HCT116 (cell line): ENCODE data around the gene ARID5B. TPM values are rescaled to one million over a fixed set of nuclear protein-coding genes. Genes with fewer than 3 reads are reported as not detected.
A peak's percentile ranks its signal among the peaks of the same experiment; 100 is the strongest.

Source experiments
- ATAC-seq: fragments of 200-7000 bp; cut with Tn5 transposase; 2 replicates; pipeline ENCODE4 v1.9.1; 2020; ENCODE audit warnings: mild to moderate bottlenecking, moderate library complexity
- BruUV-seq: library from RNA; stranded (reverse); fragments of 400-500 nt; replicated peaks from 2 replicates; lab custom pipeline; 2021; lab: Mats Ljungman, UMichigan
- CTCF ChIA-PET: fragments of 300-600 bp; sonication (Branson Sonifier 250); formaldehyde crosslinking; loops from one replicate; lab custom pipeline; 2021; ENCODE audit warnings: antibody characterized with exemption; lab: Charles Lee
- POLR2A ChIA-PET: fragments of 300-600, 350-600 bp; sonication (Branson Sonifier 250); formaldehyde crosslinking; loops from one replicate; lab custom pipeline; 2021; ENCODE audit warnings: antibody characterized with exemption; lab: Charles Lee
- RAD21 ChIA-PET, 2 experiments: fragments of 300-600 bp; sonication (Branson Sonifier 250); formaldehyde crosslinking; loops; one replicate each; lab custom pipeline; 2023; ENCODE audit warnings: low total read pairs in 2 of 2; ENCODE audit not compliant: uncharacterized antibody in 2 of 2, unreplicated experiment in 2 of 2, low non-redundant PET in 1 of 2; lab: Charles Lee
- DNase-seq: peaks from one replicate; pipeline ENCODE4 v3.0.0-alpha.2; 2010; ENCODE audit warnings: low read depth, low spot score
- H2AFZ ChIP-seq: fragments of 200-600 bp; shearing (Covaris generic), sonication (generic); 2 replicates; pipeline ENCODE4 v1.6.1; 2017; ENCODE audit warnings: low read depth, mixed run types, mixed read lengths, antibody characterized with exemption, low read length; ENCODE audit not compliant: poor library complexity, severe bottlenecking
- H3K27ac ChIP-seq: 2 replicates; pipeline ENCODE4 v1.5.1; 2012; ENCODE audit warnings: low read depth, low read length
- H3K27me3 ChIP-seq: fragments of 200-600 bp; sonication (generic); 2 replicates; pipeline ENCODE4 v1.6.1; 2016; ENCODE audit warnings: mixed run types, low read length, mixed read lengths; ENCODE audit not compliant: insufficient read depth
- H3K36me3 ChIP-seq, 2 experiments: fragments of 200-500 bp in 1 of 2; fragments of 200-600 bp in 1 of 2; sonication (Bioruptor generic) in 1 of 2; sonication (generic) in 1 of 2; 2 replicates each; pipeline versions ENCODE4 v1.5.1 to v1.6.1; 2014 to 2016; ENCODE audit warnings: low read length in 2 of 2, inconsistent platforms in 1 of 2, mixed read lengths in 1 of 2, mixed run types in 1 of 2; ENCODE audit not compliant: insufficient read depth in 2 of 2, control insufficient read depth in 1 of 2
- H3K4me1 ChIP-seq, 2 experiments: fragments of 200-600 bp in 1 of 2; sonication (generic) in 1 of 2; 2 replicates each; pipeline versions ENCODE4 v1.5.1 to v1.6.1; 2012 to 2017; ENCODE audit warnings: low read length in 2 of 2, inconsistent platforms in 1 of 2, mild to moderate bottlenecking in 1 of 2, mixed read lengths in 1 of 2, mixed run types in 1 of 2, moderate library complexity in 1 of 2; ENCODE audit not compliant: insufficient read depth in 2 of 2, control insufficient read depth in 1 of 2
- H3K4me2 ChIP-seq: fragments of 200-600 bp; sonication (generic); 2 replicates; pipeline ENCODE4 v1.6.1; 2017; ENCODE audit warnings: mixed run types, low read length, mixed read lengths
- H3K4me3 ChIP-seq, 2 experiments: fragments of 200-600 bp in 1 of 2; sonication (generic) in 1 of 2; replicated peaks in 1 of 2; 2 replicates each; pipeline ENCODE4 v1.5.1; 2011 to 2016; ENCODE audit warnings: low read length in 2 of 2, control low read depth in 1 of 2, low read depth in 1 of 2, mild to moderate bottlenecking in 1 of 2, mixed read lengths in 1 of 2, mixed run types in 1 of 2
- H3K79me2 ChIP-seq: fragments of 200-600 bp; sonication (generic); 2 replicates; pipeline ENCODE4 v1.6.1; 2017; ENCODE audit warnings: mild to moderate bottlenecking, mixed run types, low read length, moderate library complexity, mixed read lengths; ENCODE audit not compliant: insufficient read depth
- H3K9ac ChIP-seq: fragments of 200-600 bp; sonication (generic); 2 replicates; pipeline ENCODE4 v1.6.1; 2016; ENCODE audit warnings: low read length, mixed read lengths
- H3K9me2 ChIP-seq: fragments of 200-600 bp; sonication (generic), shearing (Covaris generic); 2 replicates; pipeline ENCODE4 v1.6.1; 2017; ENCODE audit warnings: mixed run types, mild to moderate bottlenecking, moderate library complexity; ENCODE audit not compliant: insufficient read depth
- H3K9me3 ChIP-seq, 2 experiments: fragments of 200-500 bp in 1 of 2; fragments of 200-600 bp in 1 of 2; sonication (Bioruptor generic) in 1 of 2; sonication (generic) in 1 of 2; 2 replicates each; pipeline ENCODE4 v1.6.1; 2014 to 2017; ENCODE audit warnings: low read length in 2 of 2, mixed read lengths in 2 of 2, inconsistent platforms in 1 of 2, low read depth in 1 of 2, mild to moderate bottlenecking in 1 of 2, mixed run types in 1 of 2, moderate library complexity in 1 of 2; ENCODE audit not compliant: control insufficient read depth in 1 of 2, insufficient read depth in 1 of 2
- H4K20me1 ChIP-seq: fragments of 200-600 bp; sonication (generic), shearing (Covaris generic); 2 replicates; pipeline ENCODE4 v1.6.1; 2017; ENCODE audit warnings: mixed run types, mild to moderate bottlenecking, moderate library complexity; ENCODE audit not compliant: insufficient read depth
- JUND ChIP-seq: IDR thresholded peaks from 2 replicates; pipeline ENCODE4 v1.6.1; 2012
- intact Hi-C: fragments of 100-400 bp; cut with micrococcal nuclease; formaldehyde crosslinking; loops from 2 replicates; pipeline ENCODE4 v1.10.0; 2022
- total RNA-seq: library from RNA; stranded (reverse); gene quantifications from one replicate; pipeline ENCODE4 v1.2.1, GENCODE V29; 2021; ENCODE audit not compliant: unreplicated experiment
- TF ChIP-seq, protein P1 (sequence below), 3 experiments: fragments of 200-600 bp in 1 of 3; sonication (generic) in 1 of 3; IDR thresholded peaks in 2 of 3; conservative IDR thresholded peaks in 1 of 3; 2 replicates each; pipeline ENCODE4 v1.5.1; 2012 to 2017; ENCODE audit warnings: low read depth in 2 of 3, low read length in 2 of 3, antibody characterized with exemption in 1 of 3, borderline replicate concordance in 1 of 3, control low read depth in 1 of 3, mild to moderate bottlenecking in 1 of 3, mixed read lengths in 1 of 3, mixed run types in 1 of 3, moderate library complexity in 1 of 3; ENCODE audit not compliant: insufficient read depth in 1 of 3

Gene ARID5B
- total RNA-seq, 1 experiment from 2014 or later, result 4.7 TPM

DNA sequence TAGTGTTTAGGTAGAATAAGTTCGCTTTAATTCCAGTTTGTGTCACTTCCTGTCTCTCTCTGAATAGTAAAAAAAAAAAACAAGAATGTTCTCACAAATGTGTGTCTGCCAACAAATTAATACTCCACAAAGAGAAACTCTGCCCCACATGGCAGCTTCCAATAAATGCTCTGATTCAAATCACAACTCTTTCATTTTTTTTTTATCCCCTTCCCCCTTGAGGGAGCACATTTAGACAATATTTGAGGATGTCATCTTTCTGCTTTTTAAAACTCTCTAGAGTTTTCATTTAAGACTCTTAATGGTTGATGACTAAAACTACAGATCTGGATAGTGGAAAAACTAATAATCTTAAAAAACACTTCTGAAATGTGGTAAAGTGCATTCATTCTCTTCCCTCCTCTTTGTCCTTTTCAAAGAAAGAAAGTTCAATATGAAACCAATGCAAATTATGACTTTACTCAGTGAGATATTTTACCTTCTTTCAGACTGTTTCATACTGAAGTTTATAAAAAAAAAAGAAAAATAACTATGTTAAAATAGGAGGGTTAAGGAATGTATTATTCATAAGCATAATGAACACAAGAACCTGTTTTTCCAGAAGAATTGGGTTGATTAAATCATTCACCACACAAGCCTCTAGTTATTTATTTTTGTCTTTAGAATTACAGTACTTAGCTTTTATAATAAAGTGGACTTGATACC, 42.3 kb downstream of the ARID5B start:
- Histone ChIP-seq H3K9me3 (no peaks in the 10 kb centered on the region), H3K27ac (no peak overlapping the region; the same call in 1 of the 2 replicates), H3K4me3 (no peak overlapping the region), H3K9ac (no peak overlapping the region), H3K27me3 (no peaks in the 10 kb centered on the region), H3K9me2 (no peaks in the 10 kb centered on the region), H3K4me1 (peaks cover 11 to 33% of the 10 kb centered on the region in 2 experiments), H3K79me2 (no peaks in the 10 kb centered on the region), H2AFZ (no peak overlapping the region), H3K36me3 (peaks cover 0 to 8% of the 10 kb centered on the region in 2 experiments; a peak in 1 of 4 replicates), H4K20me1 (no peaks in the 10 kb centered on the region), H3K4me2 (no peak overlapping the region; the same call in 1 of the 2 replicates)
- RAD21 ChIA-PET, result no interaction called here
- ATAC-seq (no peak), DNase-seq (no peak)
- POLR2A ChIA-PET, result no interaction called here
- intact Hi-C loops, result no loop called here
- TF ChIP-seq JUND, result no peak
- TF ChIP-seq, protein P1, sequence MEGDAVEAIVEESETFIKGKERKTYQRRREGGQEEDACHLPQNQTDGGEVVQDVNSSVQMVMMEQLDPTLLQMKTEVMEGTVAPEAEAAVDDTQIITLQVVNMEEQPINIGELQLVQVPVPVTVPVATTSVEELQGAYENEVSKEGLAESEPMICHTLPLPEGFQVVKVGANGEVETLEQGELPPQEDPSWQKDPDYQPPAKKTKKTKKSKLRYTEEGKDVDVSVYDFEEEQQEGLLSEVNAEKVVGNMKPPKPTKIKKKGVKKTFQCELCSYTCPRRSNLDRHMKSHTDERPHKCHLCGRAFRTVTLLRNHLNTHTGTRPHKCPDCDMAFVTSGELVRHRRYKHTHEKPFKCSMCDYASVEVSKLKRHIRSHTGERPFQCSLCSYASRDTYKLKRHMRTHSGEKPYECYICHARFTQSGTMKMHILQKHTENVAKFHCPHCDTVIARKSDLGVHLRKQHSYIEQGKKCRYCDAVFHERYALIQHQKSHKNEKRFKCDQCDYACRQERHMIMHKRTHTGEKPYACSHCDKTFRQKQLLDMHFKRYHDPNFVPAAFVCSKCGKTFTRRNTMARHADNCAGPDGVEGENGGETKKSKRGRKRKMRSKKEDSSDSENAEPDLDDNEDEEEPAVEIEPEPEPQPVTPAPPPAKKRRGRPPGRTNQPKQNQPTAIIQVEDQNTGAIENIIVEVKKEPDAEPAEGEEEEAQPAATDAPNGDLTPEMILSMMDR (IDR thresholded peaks at IDR 0.05 in 2 of 3, conservative IDR thresholded peaks at IDR 0.05 in 1 of 3; ENCODE audit: borderline replicate concordance in 1 of 3, insufficient read depth in 1 of 3, low read depth in 2 of 3, low read length in 2 of 3), result peak in 1 of 3 experiments; percentile 26; a peak in 2 of 6 replicates
- BruUV-seq, result no TSS peak
- CTCF ChIA-PET, result interaction anchor here (1.4 kb wide), 1 partner anchor 38 kb away, joined by 3 read pairs; no protein-coding TSS in a partner anchor

GRCh38 chr10:61944410-61945147, 43.1 kb downstream of the ARID5B start:
- Histone ChIP-seq H3K27me3 (no peaks in the 10 kb centered on the region), H3K4me1 (peaks cover 7 to 26% of the 10 kb centered on the region in 2 experiments), H3K27ac (no peak overlapping the region), H3K36me3 (peaks cover 0 to 9% of the 10 kb centered on the region in 2 experiments; a peak in 1 of 4 replicates), H2AFZ (no peak overlapping the region), H3K4me3 (no peak overlapping the region), H3K79me2 (no peaks in the 10 kb centered on the region), H3K9ac (no peak overlapping the region), H3K9me2 (no peaks in the 10 kb centered on the region), H3K4me2 (no peak overlapping the region; the same call in 1 of the 2 replicates), H4K20me1 (no peaks in the 10 kb centered on the region), H3K9me3 (no peaks in the 10 kb centered on the region)
- no peak for DNase-seq
- ChIA-PET RAD21 (no interaction called here), CTCF (no interaction called here), POLR2A (no interaction called here)
- TF ChIP-seq, protein P1 (IDR thresholded peaks at IDR 0.05 in 2 of 3, conservative IDR thresholded peaks at IDR 0.05 in 1 of 3; ENCODE audit: borderline replicate concordance in 1 of 3, insufficient read depth in 1 of 3, low read depth in 2 of 3, low read length in 2 of 3), result no peak
- intact Hi-C loops, result no loop called here
- ATAC-seq, result no peak
- no TSS peak for BruUV-seq
